Endothelial cell of umbilical vein (primary cell): ENCODE data around the gene C1orf210. TPM values are rescaled to one million over a fixed set of nuclear protein-coding genes. Genes with fewer than 3 reads are reported as not detected.

Experiments
- BruUV-seq: library from RNA; stranded (reverse); fragments of 400-500 nt; replicated peaks from 2 replicates; lab custom pipeline; 2021; lab: Mats Ljungman, UMichigan
- CTCF ChIA-PET: fragments of 300-600, 350-600 bp; sonication (Branson Sonifier 250); formaldehyde crosslinking; loops from one replicate; lab custom pipeline; 2021; ENCODE audit warnings: antibody characterized with exemption, inconsistent platforms; lab: Charles Lee
- POLR2A ChIA-PET: fragments of 300-600, 350-600 bp; sonication (Branson Sonifier 250); formaldehyde crosslinking; loops from one replicate; lab custom pipeline; 2021; ENCODE audit warnings: antibody characterized with exemption, inconsistent platforms; lab: Charles Lee
- DNase-seq: peaks from one replicate; pipeline ENCODE4 v3.0.0-alpha.2; 2011; ENCODE audit warnings: low read depth, low spot score
- FAIRE-seq: peaks from 2 replicates; lab custom pipeline; 2011; peaks lifted over from hg19 to GRCh38; lab: Jason Lieb, UNC
- H2AFZ ChIP-seq: 2 replicates; pipeline ENCODE4 v1.6.0; 2012; ENCODE audit warnings: low read depth, low read length, control low read depth, inconsistent platforms
- H3K27ac ChIP-seq: 2 replicates; pipeline ENCODE4 v1.5.1; 2011; ENCODE audit warnings: low read depth, mild to moderate bottlenecking, control low read depth, low read length, moderate library complexity; ENCODE audit not compliant: insufficient read depth
- H3K27me3 ChIP-seq, 2 experiments: 2 replicates each; pipeline versions ENCODE4 v1.6.0 to v1.6.1; 2011; ENCODE audit warnings: low read length in 2 of 2, mixed read lengths in 1 of 2; ENCODE audit not compliant: control insufficient read depth in 2 of 2, insufficient read depth in 2 of 2
- H3K36me3 ChIP-seq, 2 experiments: 2 replicates in 1 of 2; 3 replicates in 1 of 2; pipeline ENCODE4 v1.5.1; 2011; ENCODE audit warnings: low read length in 2 of 2, mild to moderate bottlenecking in 1 of 2, moderate library complexity in 1 of 2; ENCODE audit not compliant: control insufficient read depth in 2 of 2, insufficient read depth in 2 of 2; ENCODE audit errors: extremely low read depth in 1 of 2
- H3K4me1 ChIP-seq: 3 replicates; pipeline ENCODE4 v1.5.1; 2011; ENCODE audit warnings: mild to moderate bottlenecking, low read length; ENCODE audit not compliant: control insufficient read depth, insufficient read depth; ENCODE audit errors: extremely low read depth
- H3K4me2 ChIP-seq: 2 replicates; pipeline ENCODE4 v1.6.1; 2011; ENCODE audit warnings: low read length, control low read depth, mixed read lengths; ENCODE audit not compliant: insufficient read depth
- H3K4me3 ChIP-seq, 3 experiments: fragments of 200-600 bp in 1 of 3; sonication (generic), shearing (Covaris generic) in 1 of 3; replicated peaks in 1 of 3; 2 replicates each; pipeline ENCODE4 v1.5.1; 2011 to 2016; ENCODE audit warnings: control low read depth in 3 of 3, low read length in 3 of 3, mild to moderate bottlenecking in 2 of 3, inconsistent platforms in 1 of 3, low read depth in 1 of 3, moderate library complexity in 1 of 3; ENCODE audit not compliant: insufficient read depth in 1 of 3
- H3K79me2 ChIP-seq: 2 replicates; pipeline ENCODE4 v1.6.0; 2012; ENCODE audit warnings: low read length, inconsistent platforms; ENCODE audit not compliant: control insufficient read depth, insufficient read depth
- H3K9ac ChIP-seq: replicated peaks from 2 replicates; pipeline ENCODE3; 2011; ENCODE audit warnings: low read length, control low read depth; ENCODE audit not compliant: insufficient read depth; ENCODE audit errors: extremely low read depth
- H3K9me1 ChIP-seq: replicated peaks from 3 replicates; pipeline ENCODE4 v1.6.0; 2011; ENCODE audit warnings: mild to moderate bottlenecking, low read length; ENCODE audit not compliant: control insufficient read depth, insufficient read depth; ENCODE audit errors: extremely low read depth
- H3K9me3 ChIP-seq: replicated peaks from 2 replicates; pipeline ENCODE4 v1.5.1; 2012; ENCODE audit warnings: low read length, inconsistent platforms; ENCODE audit not compliant: control insufficient read depth, insufficient read depth
- H4K20me1 ChIP-seq: replicated peaks from 2 replicates; pipeline ENCODE3; 2011; ENCODE audit warnings: mild to moderate bottlenecking, low read length; ENCODE audit not compliant: control insufficient read depth, insufficient read depth; ENCODE audit errors: extremely low read depth
- EZH2 ChIP-seq: IDR thresholded peaks from 2 replicates; pipeline ENCODE4 v1.6.1; 2012; ENCODE audit warnings: borderline replicate concordance, low read depth, mild to moderate bottlenecking, moderate library complexity, low read length, inconsistent platforms; ENCODE audit not compliant: severe bottlenecking
- GATA2 ChIP-seq: IDR thresholded peaks from 2 replicates; pipeline ENCODE4 v1.7.0; 2011; ENCODE audit warnings: low read depth, mild to moderate bottlenecking, moderate library complexity, mixed read lengths, low read length; ENCODE audit not compliant: insufficient read length, insufficient read depth
- JUN ChIP-seq: IDR thresholded peaks from 2 replicates; pipeline ENCODE4 v1.6.1; 2011; ENCODE audit warnings: borderline replicate concordance, low read depth; ENCODE audit not compliant: insufficient read length, insufficient read depth
- MYC ChIP-seq: IDR thresholded peaks from one replicate; pipeline ENCODE4 v1.6.1; 2011; ENCODE audit warnings: mild to moderate bottlenecking, low read depth, low read length
- POLR2A ChIP-seq: IDR thresholded peaks from 2 replicates; pipeline ENCODE4 v1.6.1; 2012; ENCODE audit warnings: low read depth, mild to moderate bottlenecking, control low read depth, low read length
- POLR2AphosphoS5 ChIP-seq: IDR thresholded peaks from 2 replicates; pipeline ENCODE4 v1.6.1; 2012; ENCODE audit warnings: low read depth, mild to moderate bottlenecking, control low read depth, low read length, moderate library complexity; ENCODE audit not compliant: insufficient read depth
- dilution Hi-C: fragments of 300-500 bp; cut with MboI; formaldehyde crosslinking; loops from one replicate; pipeline ENCODE4 v1.15.0; 2019; ENCODE audit warnings: low sequenced_read_pairs; ENCODE audit not compliant: extremely low pct_ligation_motif_present
- intact Hi-C: fragments of 100-400 bp; cut with micrococcal nuclease; formaldehyde crosslinking; loops from one replicate; pipeline ENCODE4 v1.10.0; 2022
- polyA plus RNA-seq, 4 experiments: library from polyadenylated mRNA; depleted of rRNA in 3 of 4; stranded (reverse) in 3 of 4; unstranded in 1 of 4; fragments of >200 nt; gene quantifications; 2 replicates each; pipeline versions ENCODE4 v1.2.1 to v1.2.3, GENCODE V29; 2011 to 2012; ENCODE audit warnings: missing spikeins in 1 of 4
- total RNA-seq: library from RNA; stranded (reverse); gene quantifications from 2 replicates; pipeline ENCODE4 v1.2.3, GENCODE V29; 2021
- TF ChIP-seq, protein P1 (sequence below), 2 donors: IDR thresholded peaks; 1 replicate in 1 of 2; 2 replicates in 1 of 2; pipeline ENCODE4 v1.5.1; 2011; ENCODE audit warnings: low read length in 2 of 2, mild to moderate bottlenecking in 2 of 2, moderate library complexity in 2 of 2, control low read depth in 1 of 2, inconsistent platforms in 1 of 2, low read depth in 1 of 2; ENCODE audit not compliant: insufficient read depth in 1 of 2; ENCODE audit errors: extremely low read depth in 1 of 2
- TF ChIP-seq, protein P2 (sequence below): IDR thresholded peaks from 2 replicates; pipeline ENCODE4 v1.6.1; 2011; ENCODE audit not compliant: insufficient read depth, insufficient read length

Gene C1orf210
- total and polyA plus RNA-seq, 2 donors (not counting 3 experiments of a cell fraction or from before 2014, with no cell fraction given), result not detected

DNA sequence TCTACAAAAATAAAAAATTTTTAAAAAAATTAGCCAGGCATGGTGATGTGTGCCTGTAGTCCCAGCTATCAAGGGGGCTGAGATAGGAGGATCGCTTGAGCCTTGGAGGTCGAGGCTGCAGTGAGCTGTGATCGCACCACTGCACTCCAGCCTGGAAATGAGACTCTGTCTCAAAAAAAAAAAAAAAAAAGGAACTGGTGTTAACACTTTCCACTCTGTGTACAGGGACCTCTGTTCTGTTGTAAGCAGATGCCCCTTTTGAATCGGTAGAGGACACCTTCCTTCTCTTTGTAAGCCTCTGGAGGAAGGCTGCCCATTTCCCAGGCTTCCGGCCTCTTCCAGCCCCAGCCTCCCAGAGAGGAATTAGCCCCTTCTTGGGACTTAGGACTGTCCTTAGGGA is 7.3 kb upstream of the C1orf210 start:
- ChIA-PET POLR2A (interaction anchor here (0.7 kb wide), 1 partner anchor 10 kb away, joined by 3 read pairs; no protein-coding TSS in a partner anchor), CTCF (interaction anchor here (1.2 kb wide), 1 partner anchor 21 kb away, joined by 3 read pairs; no protein-coding TSS in a partner anchor)
- no peak for FAIRE-seq
- Histone ChIP-seq H3K4me1 (peaks cover 26% of the 10 kb centered on the region), H3K9me1 (no peaks in the 10 kb centered on the region), H3K9ac (no peak overlapping the region), H3K4me3 (no peak overlapping the region), H3K9me3 (no peaks in the 10 kb centered on the region), H3K4me2 (no peak overlapping the region), H4K20me1 (no peaks in the 10 kb centered on the region), H3K36me3 (no peaks in the 10 kb centered on the region), H3K27ac (no peak overlapping the region), H3K79me2 (no peaks in the 10 kb centered on the region), H2AFZ (no peak overlapping the region), H3K27me3 (peaks cover 0 to 5% of the 10 kb centered on the region in 2 experiments)
- TF ChIP-seq MYC (no peak), JUN (no peak), EZH2 (no peak), POLR2A (no peak), GATA2 (no peak), POLR2AphosphoS5 (no peak)
- TF ChIP-seq, protein P1, sequence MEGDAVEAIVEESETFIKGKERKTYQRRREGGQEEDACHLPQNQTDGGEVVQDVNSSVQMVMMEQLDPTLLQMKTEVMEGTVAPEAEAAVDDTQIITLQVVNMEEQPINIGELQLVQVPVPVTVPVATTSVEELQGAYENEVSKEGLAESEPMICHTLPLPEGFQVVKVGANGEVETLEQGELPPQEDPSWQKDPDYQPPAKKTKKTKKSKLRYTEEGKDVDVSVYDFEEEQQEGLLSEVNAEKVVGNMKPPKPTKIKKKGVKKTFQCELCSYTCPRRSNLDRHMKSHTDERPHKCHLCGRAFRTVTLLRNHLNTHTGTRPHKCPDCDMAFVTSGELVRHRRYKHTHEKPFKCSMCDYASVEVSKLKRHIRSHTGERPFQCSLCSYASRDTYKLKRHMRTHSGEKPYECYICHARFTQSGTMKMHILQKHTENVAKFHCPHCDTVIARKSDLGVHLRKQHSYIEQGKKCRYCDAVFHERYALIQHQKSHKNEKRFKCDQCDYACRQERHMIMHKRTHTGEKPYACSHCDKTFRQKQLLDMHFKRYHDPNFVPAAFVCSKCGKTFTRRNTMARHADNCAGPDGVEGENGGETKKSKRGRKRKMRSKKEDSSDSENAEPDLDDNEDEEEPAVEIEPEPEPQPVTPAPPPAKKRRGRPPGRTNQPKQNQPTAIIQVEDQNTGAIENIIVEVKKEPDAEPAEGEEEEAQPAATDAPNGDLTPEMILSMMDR (IDR thresholded peaks at IDR 0.05; ENCODE audit: extremely low read depth in 1 of 2, insufficient read depth in 1 of 2, low read depth in 1 of 2, low read length in 2 of 2), result no peak
- TF ChIP-seq, protein P2, sequence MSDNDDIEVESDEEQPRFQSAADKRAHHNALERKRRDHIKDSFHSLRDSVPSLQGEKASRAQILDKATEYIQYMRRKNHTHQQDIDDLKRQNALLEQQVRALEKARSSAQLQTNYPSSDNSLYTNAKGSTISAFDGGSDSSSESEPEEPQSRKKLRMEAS, result no peak
- dilution Hi-C loops (no loop called here), intact Hi-C loops (no loop called here)
- BruUV-seq, result no TSS peak
- no peak for DNase-seq
